HG03039 (cell line): Measurements from ENCODE around the gene TBL2.
"Not testable (repeated sequence)": the region's sequence is repeated elsewhere in the genome, so short reads cannot be mapped to it uniquely, and the experiment has no call there.

Source experiments
- ATAC-seq: cut with Tn5 transposase; IDR thresholded peaks from one replicate; pipeline ENCODE4 v1.9.1; 2021; ENCODE audit warnings: mild to moderate bottlenecking, moderate library complexity; ENCODE audit not compliant: unreplicated experiment

TBL2 gene

GRCh38 chr7:73537051-73537450 is 41.3 kb downstream of the TBL2 start:
- no peak for ATAC-seq

- ATAC-seq: no peak
These were observed 41.9 kb downstream of the TBL2 start for GRCh38 chr7:73536479-73536878.

GRCh38 chr7:73535918-73536317 is 42.5 kb downstream of the TBL2 start:
- not testable (repeated sequence) for ATAC-seq

GRCh38 chr7:73533742-73534141 is 44.6 kb downstream of the TBL2 start:
- no peak for ATAC-seq

- ATAC-seq: no peak
These were observed 46.2 kb downstream of the TBL2 start for GRCh38 chr7:73532224-73532623.

GRCh38 chr7:73530800-73531199 is 47.6 kb downstream of the TBL2 start:
- no peak for ATAC-seq

GRCh38 chr7:73526896-73527821 is 51.2 kb downstream of the TBL2 start:
- ATAC-seq: no peak

- ATAC-seq: not testable (repeated sequence)
These were observed 52.3 kb downstream of the TBL2 start for GRCh38 chr7:73526158-73526494.

GRCh38 chr7:73522105-73522872 is 56.1 kb downstream of the TBL2 start, which contains the start of gene BAZ1B:
TSS of gene BAZ1B (minus strand) at chr7:73522293. CDS start at chr7:73521933, 360 bp downstream.
- peak; percentile 85 for ATAC-seq

GRCh38 chr7:73521636-73522104 is 56.7 kb downstream of the TBL2 start:
- ATAC-seq: peak; percentile 38

- ATAC-seq: no peak
These were observed 57.4 kb downstream of the TBL2 start for GRCh38 chr7:73520673-73521635.

- ATAC-seq: no peak
These were observed 58.3 kb downstream of the TBL2 start for GRCh38 chr7:73519867-73520672.

- ATAC-seq: no peak
These were observed 59.9 kb downstream of the TBL2 start for GRCh38 chr7:73518470-73518869.
